BE2C (cell line): ENCODE data around the gene EFNA3.

Experiments
- DNase-seq: peaks from one replicate; pipeline ENCODE4 v3.0.0-alpha.2; 2020
- H3K27me3 ChIP-seq: fragments of 250-450 bp; sonication (Bioruptor Pico); 2 replicates; pipeline ENCODE4 v1.5.1; 2020; ENCODE audit warnings: mild to moderate bottlenecking
- H3K36me3 ChIP-seq: fragments of 250-450 bp; sonication (Bioruptor Pico); 2 replicates; pipeline ENCODE4 v1.5.1; 2020; ENCODE audit warnings: mild to moderate bottlenecking
- H3K4me1 ChIP-seq: fragments of 250-450 bp; sonication (Bioruptor Pico); 2 replicates; pipeline ENCODE4 v1.5.1; 2020
- H3K4me3 ChIP-seq: 2 replicates; pipeline ENCODE4 v1.5.1; 2011; ENCODE audit warnings: low read depth, low read length
- H3K9me3 ChIP-seq: fragments of 250-450 bp; sonication (Bioruptor Pico); 2 replicates; pipeline ENCODE4 v1.5.1; 2020
- CTCF ChIP-seq: IDR thresholded peaks from 2 replicates; pipeline ENCODE4 v1.5.1; 2012; ENCODE audit warnings: mild to moderate bottlenecking, low read depth, low read length

Gene EFNA3

GRCh38 chr1:155135415-155136028, 56.9 kb downstream of the EFNA3 start, which contains the start of gene SLC50A1:
SLC50A1 (plus strand) TSS chr1:155135852; CDS start chr1:155135912, 60 bp downstream.
- Histone ChIP-seq H3K9me3 (no peaks in the 10 kb centered on the region), H3K4me3 (peak within 1 kb of the TSS; percentile 95), H3K27me3 (no peaks in the 10 kb centered on the region), H3K36me3 (no peaks in the 10 kb centered on the region; the same call in 1 of the 2 replicates), H3K4me1 (no peaks in the 10 kb centered on the region)
- no peak for TF ChIP-seq CTCF
- DNase-seq, result peak; percentile 98

GRCh38 chr1:155136748-155137147, 58.1 kb downstream of the EFNA3 start:
- Histone ChIP-seq H3K9me3 (no peaks in the 10 kb centered on the region), H3K27me3 (no peaks in the 10 kb centered on the region), H3K36me3 (no peaks in the 10 kb centered on the region; the same call in 1 of the 2 replicates), H3K4me3 (peak overlapping the region; percentile 95), H3K4me1 (no peaks in the 10 kb centered on the region)
- no peak for TF ChIP-seq CTCF
- DNase-seq, result no peak
